ENCODE data around the gene NEAT1.

Gene NEAT1

GRCh38 chr11:65422633-65423515 lies at the start of gene NEAT1:
Gene NEAT1 (plus strand): TSS chr11:65422798.
- TF ChIP-seq GATA2 (IDR thresholded peaks at IDR 0.05; ENCODE audit: low read depth, low read length) (peak; percentile 31; the same call in 1 of the 2 replicates), GATA3 (IDR thresholded peaks at IDR 0.05; ENCODE audit: low read depth, low read length) (no peak)

- TF ChIP-seq GATA3 (IDR thresholded peaks at IDR 0.05; ENCODE audit: low read depth, low read length) (no peak), GATA2 (IDR thresholded peaks at IDR 0.05; ENCODE audit: low read depth, low read length) (peak; percentile 28; the same call in 1 of the 2 replicates)
These were observed 48.6 kb upstream of the NEAT1 start for GRCh38 chr11:65373839-65374580.

GRCh38 chr11:65375012-65375411 lies 47.6 kb upstream of the NEAT1 start:
- TF ChIP-seq GATA3 (IDR thresholded peaks at IDR 0.05; ENCODE audit: low read depth, low read length), result no peak
- TF ChIP-seq GATA2 (IDR thresholded peaks at IDR 0.05; ENCODE audit: low read depth, low read length), result no peak

- TF ChIP-seq GATA2 (IDR thresholded peaks at IDR 0.05; ENCODE audit: low read depth, low read length), result no peak
- no peak for TF ChIP-seq GATA3 (IDR thresholded peaks at IDR 0.05; ENCODE audit: low read depth, low read length)
These were observed 46.4 kb upstream of the NEAT1 start for GRCh38 chr11:65376138-65376713.

- TF ChIP-seq GATA3 (IDR thresholded peaks at IDR 0.05; ENCODE audit: low read depth, low read length) (no peak), GATA2 (IDR thresholded peaks at IDR 0.05; ENCODE audit: low read depth, low read length) (no peak)
These were observed 45.6 kb upstream of the NEAT1 start for GRCh38 chr11:65377036-65377435.

- TF ChIP-seq GATA2 (IDR thresholded peaks at IDR 0.05; ENCODE audit: low read depth, low read length) (no peak), GATA3 (IDR thresholded peaks at IDR 0.05; ENCODE audit: low read depth, low read length) (no peak)
These were observed 44.8 kb upstream of the NEAT1 start for GRCh38 chr11:65377777-65378176.

- no peak for TF ChIP-seq GATA2 (IDR thresholded peaks at IDR 0.05; ENCODE audit: low read depth, low read length)
- TF ChIP-seq GATA3 (IDR thresholded peaks at IDR 0.05; ENCODE audit: low read depth, low read length), result no peak
These were observed 44.2 kb upstream of the NEAT1 start for GRCh38 chr11:65378208-65378927.

- TF ChIP-seq GATA2 (IDR thresholded peaks at IDR 0.05; ENCODE audit: low read depth, low read length) (no peak), GATA3 (IDR thresholded peaks at IDR 0.05; ENCODE audit: low read depth, low read length) (no peak)
These were observed 43.5 kb upstream of the NEAT1 start for GRCh38 chr11:65378928-65379638.

- no peak for TF ChIP-seq GATA2 (IDR thresholded peaks at IDR 0.05; ENCODE audit: low read depth, low read length)
- TF ChIP-seq GATA3 (IDR thresholded peaks at IDR 0.05; ENCODE audit: low read depth, low read length), result no peak
These were observed 42.7 kb upstream of the NEAT1 start for GRCh38 chr11:65379698-65380459.

GRCh38 chr11:65380460-65381119 lies 42.0 kb upstream of the NEAT1 start:
- no peak for TF ChIP-seq GATA2 (IDR thresholded peaks at IDR 0.05; ENCODE audit: low read depth, low read length)
- TF ChIP-seq GATA3 (IDR thresholded peaks at IDR 0.05; ENCODE audit: low read depth, low read length), result no peak

GRCh38 chr11:65381716-65382032 lies 40.9 kb upstream of the NEAT1 start:
- TF ChIP-seq GATA2 (IDR thresholded peaks at IDR 0.05; ENCODE audit: low read depth, low read length) (no peak), GATA3 (IDR thresholded peaks at IDR 0.05; ENCODE audit: low read depth, low read length) (no peak)
